HG03139 (cell line): ENCODE data around the gene FADS3.

Experiments
- ATAC-seq: cut with Tn5 transposase; IDR thresholded peaks from one replicate; pipeline ENCODE4 v1.9.1; 2021; ENCODE audit not compliant: unreplicated experiment

Gene FADS3

DNA sequence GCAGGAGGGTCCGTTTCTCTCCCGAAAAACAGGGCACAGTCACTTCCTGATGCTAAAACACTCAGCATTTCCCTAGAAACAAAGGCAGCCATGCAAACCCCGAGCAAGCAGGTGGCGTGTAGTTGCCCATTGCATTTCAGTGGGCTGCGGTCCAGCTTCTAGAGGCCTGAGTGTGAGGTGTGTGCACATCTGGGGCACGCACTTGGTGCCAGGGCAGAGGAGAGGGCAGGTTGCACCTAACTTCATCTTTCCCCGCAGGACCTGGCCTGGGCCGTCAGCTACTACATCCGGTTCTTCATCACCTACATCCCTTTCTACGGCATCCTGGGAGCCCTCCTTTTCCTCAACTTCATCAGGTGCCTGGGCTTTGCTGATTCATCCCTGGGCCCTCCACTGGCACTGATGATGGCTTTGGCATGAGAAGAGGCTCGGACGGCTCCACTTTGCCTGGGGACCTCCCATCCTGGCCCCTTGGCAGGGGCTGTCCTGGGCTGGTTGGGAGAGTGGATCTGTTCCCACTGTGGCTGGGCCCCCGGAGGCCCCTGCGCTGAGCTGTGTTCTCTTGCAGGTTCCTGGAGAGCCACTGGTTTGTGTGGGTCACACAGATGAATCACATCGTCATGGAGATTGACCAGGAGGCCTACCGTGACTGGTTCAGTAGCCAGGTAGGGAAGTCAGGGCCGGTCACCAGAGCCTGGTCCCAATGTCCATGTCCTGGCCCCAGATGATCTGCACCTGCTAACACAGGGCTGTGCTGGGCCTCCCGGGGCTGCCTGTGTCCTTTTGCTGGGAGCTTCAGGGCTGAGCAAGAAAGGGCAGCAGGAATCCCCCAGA is 28.4 kb downstream of the FADS3 start:
- ATAC-seq = no peak

- no peak for ATAC-seq
Measured at GRCh38 chr11:61861634-61862033, 29.7 kb downstream of the FADS3 start.

GRCh38 chr11:61860054-61860903 is 31.1 kb downstream of the FADS3 start:
- no peak for ATAC-seq

GRCh38 chr11:61855939-61856680 is 35.2 kb downstream of the FADS3 start:
- ATAC-seq = no peak

- no peak for ATAC-seq
Measured at GRCh38 chr11:61854966-61855714, 36.2 kb downstream of the FADS3 start.

DNA sequence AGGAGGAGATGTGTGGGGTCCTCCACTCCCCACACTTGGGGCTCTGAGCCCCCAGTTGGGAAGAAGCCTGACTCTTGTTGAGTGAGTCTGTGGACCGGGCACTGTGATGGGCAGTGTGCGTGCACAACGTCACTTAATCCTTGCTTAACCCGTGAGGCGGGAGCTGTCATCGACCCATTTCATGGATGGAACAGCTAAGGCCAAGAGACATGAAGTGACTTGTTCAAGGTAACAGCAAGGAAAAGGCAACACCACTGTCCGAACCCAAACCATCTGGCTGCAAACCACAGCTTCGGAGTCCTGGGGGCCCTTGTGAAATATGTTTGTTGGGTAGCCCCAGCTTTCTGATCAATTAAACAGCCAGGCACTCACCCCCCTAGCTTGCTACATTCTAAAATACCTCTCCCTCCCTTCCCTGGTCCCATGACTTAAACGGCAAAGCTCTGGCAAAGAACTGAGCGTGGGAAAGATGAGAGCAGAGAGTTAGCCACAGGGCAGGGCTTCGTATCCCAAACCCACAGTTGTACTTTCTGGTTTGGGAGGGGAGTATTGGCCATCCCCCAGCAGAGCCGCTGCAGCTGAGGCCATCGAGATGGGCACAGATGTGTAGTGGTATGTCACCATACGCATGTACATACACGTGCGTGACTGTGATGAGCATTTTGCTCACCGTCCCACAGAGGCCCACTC is 37.0 kb downstream of the FADS3 start:
- no peak for ATAC-seq

GRCh38 chr11:61853698-61854169 is 37.6 kb downstream of the FADS3 start:
- ATAC-seq = no peak

DNA sequence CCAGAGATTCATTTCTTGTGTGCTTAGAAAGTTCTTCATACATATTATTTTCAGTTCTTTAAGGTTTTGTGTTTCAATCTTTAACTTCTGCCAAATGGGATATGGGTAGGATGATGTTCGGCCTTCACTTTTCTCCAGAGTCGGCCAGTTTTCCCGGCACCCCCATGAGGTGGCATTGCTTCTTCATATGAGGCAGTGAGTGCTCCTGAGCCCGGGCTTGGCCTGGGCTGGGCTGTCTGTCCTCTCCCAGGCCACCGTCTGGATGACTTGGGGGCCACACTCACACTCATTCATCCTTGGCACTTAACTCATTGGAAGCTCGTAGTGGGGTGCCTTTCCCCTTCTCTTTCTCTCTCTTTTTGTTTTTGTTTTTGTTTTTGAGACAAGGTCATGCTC is 39.4 kb downstream of the FADS3 start:
- no peak for ATAC-seq

DNA sequence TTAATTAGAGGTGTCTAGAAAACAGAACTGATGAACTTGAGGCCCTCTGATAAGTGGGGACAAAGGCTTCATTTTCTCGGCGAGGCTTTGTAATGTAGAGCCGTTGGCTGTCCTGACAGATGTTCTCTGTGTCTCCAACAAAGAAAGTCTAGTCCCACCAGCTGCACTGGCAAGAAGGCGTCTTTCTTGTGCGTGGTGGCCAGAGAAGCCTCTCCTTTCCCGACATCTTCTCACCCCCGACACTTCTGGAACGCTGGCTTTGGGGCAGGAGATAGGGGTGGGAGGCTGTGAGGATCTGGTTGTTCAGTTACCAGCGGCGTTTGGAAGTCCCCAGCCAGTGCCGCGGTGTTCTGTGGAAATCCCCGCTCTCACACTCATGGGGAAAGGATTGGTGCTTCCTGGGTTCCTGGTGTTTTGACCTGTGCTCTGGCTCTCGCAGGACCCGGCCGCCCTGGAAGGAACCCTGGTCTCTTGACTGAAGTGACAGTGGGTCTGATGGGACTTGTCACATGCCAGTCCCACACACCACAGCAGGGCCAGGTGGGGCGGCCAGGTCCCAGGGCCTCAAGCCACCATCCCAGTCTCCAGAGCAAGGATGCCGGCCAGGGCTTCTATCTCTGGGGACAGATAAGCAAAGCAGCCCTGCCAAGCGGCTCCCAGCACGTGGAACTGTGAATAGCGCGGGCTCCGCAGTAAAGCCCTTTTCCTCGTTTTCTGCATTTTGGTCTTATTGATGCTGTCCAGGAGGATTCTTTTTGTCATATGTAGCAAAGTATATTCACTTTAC is 40.0 kb downstream of the FADS3 start:
- ATAC-seq = no peak

DNA sequence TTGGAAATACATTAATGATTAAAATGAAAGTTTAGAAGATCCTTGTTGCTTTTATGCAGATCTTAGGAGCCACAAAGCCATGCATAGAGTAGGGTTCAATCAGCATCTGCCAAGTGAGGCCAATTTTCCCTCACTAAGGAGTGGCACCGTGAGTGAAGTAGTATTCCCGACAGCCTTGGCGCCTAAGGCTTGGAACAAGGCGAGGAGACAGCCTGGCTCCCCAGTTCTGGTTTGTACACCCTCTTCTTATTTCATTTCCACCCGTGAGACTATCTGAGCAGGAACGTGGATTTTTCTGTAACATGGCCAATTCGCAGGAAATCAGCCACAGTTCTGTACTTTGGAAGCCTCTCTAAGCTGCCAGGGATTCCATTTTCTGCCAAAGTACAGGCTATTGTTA is 40.7 kb downstream of the FADS3 start:
- ATAC-seq = no peak

DNA sequence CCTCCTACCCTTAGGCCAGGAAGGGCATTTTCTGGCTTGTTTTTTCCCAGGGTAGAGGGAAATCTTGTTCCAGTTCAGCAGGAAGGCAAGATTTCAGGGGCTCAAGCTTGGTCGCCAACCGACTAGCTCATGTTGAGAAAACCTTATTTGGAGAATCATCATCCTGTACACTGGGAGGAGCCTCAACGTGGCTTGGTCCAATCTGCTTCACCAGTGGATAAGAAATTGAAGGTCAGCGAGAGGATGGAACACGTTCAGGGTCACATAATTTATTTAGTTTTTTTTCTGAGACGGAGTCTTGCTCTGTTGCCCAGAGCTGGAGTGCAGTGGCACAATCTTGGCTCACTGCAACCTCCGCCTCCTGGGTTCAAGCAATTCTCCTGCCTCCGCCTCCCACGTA is 42.7 kb downstream of the FADS3 start:
- ATAC-seq = no peak

GRCh38 chr11:61847914-61848581 is 43.3 kb downstream of the FADS3 start:
- no peak for ATAC-seq

DNA sequence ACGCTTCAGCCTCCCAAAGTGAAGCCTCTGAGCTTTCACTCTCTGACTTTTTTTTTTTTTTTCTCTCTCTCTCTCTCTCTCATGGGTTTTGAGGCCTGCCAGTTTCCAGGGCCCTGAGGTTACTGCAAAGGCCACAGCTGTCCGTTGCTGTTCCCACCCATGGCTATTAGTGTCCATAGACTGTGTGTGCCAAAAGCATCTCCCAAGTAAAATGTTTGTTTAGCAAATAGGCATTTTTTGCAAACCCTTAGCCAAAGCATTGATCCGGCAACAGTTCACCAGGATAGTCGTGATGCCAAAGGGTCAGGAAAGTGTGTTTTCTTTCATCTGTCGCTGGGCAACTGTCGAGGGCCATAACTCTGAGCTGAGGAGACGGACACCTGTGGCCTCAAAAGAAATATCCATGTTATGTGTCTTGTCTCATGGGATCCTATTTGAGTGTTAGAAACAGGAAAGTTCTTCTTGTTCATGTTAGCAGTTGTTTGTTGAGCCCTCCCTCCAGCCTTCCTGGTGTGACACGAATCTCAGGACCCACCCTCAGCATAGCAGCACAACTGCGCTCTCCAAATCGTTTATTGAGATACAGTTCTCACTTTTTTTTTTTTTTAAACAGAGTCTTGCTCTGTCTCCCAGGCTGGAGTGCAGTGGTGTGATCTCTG is 44.9 kb downstream of the FADS3 start:
- ATAC-seq = no peak

- ATAC-seq = no peak
Measured at GRCh38 chr11:61844909-61845565, 46.3 kb downstream of the FADS3 start.

DNA sequence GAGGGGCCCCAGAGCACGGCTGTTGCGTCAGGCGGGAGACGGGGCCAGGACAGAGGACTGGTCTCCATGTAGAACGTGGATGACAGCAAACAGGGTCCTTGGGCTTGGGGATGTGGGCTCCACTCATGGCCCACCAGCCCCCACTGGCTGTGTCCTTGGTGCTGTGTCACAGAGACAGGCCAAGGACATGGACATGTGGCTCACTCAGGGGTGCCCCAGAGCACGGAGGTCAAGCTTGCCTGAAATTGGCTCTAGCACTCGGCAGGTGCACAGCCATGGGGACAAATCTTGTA is 48.9 kb downstream of the FADS3 start:
- no peak for ATAC-seq

DNA sequence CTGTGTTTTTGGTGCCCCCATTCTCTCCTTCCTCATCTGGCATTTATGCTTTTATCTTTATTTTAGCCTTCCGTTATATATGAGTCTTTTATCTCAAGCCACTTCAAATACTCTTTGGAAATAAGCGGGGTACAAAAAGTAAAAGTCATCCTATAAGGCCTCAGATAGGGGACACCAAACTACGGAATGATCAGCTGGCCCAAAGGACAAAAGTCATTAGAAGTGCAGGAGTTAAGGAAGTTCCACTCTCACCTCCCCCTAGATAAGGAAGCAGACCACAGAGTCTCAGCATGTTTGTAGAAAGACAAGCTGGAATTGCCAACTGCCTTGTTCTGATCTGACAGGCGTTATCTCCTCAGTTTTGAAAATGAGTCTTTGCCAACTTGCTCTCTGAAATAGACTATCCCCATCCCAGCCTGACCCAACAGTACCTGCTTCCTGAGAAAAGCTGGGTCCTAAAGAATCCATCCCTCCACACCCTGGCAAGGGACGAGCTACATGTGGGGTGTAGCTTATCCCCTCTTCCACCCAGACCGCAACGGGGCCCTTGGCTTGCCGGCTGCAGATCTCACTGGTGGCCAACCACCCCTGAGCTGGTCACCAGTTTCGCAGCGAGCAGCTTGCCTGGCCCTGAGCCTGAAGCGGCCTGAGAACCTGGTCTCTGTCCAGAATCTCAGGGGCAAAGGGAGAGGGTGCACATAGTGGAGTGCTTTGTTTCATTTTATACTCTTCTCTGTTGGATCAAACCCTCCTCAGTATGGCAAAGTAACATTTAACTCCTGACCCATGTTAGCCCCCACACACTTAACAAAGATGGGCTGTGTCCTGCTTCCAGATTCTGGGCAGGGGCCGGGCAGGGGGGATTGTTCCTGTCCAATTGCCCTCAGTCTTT is 49.5 kb downstream of the FADS3 start:
- ATAC-seq = no peak

DNA sequence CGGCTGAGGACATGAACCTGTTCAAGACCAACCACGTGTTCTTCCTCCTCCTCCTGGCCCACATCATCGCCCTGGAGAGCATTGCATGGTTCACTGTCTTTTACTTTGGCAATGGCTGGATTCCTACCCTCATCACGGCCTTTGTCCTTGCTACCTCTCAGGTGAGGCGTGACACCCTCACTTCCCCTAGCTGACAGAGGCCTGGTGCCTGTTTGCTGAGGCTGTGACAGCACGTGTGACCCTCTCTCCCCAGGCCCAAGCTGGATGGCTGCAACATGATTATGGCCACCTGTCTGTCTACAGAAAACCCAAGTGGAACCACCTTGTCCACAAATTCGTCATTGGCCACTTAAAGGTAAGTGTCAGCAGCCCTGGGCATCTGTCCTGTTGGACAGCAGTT is 51.0 kb downstream of the FADS3 start:
- no peak for ATAC-seq
